ENCODE measurements around the gene DPEP2. TPM values are rescaled to one million over a fixed set of nuclear protein-coding genes. Genes with fewer than 3 reads are reported as not detected.

Gene DPEP2
- total RNA-seq, 2 donors from 2014 or later = 0.20 TPM; not detected in 1

DNA sequence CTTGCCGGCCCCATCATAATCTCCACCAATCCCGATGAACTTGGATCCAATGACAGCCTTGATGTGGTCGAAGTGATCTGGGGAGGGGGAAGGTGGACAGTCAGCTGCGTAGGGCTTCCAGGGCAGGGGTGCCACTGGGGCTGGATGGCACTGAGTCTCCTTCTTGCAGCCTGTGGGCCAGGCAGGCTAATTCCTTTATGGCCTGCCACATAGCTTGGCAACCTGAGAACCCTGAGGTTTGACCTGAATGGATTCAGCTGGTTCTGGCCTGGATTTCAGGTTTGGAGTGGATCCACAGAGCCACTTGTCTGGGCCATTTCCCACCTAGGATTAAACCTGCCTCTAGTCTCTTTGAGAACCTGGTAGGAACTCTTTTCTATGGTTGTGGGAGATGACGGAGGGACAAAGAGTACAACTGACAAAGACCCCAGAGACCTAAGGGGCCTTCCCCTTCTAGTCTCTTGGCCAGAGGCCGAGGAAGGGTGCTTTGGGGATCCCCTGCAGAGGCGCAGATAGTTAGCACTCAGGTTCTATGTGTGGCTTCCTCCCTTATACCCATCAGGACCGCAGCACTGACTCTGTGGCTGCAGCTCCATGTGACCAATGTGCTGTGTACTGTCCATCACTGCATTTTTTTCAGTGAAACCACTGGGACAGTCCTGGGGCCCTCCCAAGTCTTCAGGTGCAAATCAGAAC lies 9.8 kb downstream of the DPEP2 start:
- Histone ChIP-seq H3K9ac (ENCODE audit: extremely low read depth, low read length, poor library complexity, severe bottlenecking) (no peak overlapping the region), H3K4me3 (ENCODE audit: low read length) (no peak overlapping the region), H3K36me3 (ENCODE audit: control insufficient read depth, insufficient read depth, low read length) (no peaks in the 10 kb centered on the region), H3K9me3 (ENCODE audit: control insufficient read depth, low read length) (no peaks in the 10 kb centered on the region), H3K27me3 (ENCODE audit: control insufficient read depth, insufficient read depth, low read length, poor library complexity, severe bottlenecking) (peaks cover 9% of the 10 kb centered on the region), H3K27ac (ENCODE audit: low read depth, low read length) (no peak overlapping the region), H3K4me1 (ENCODE audit: control insufficient read depth, insufficient read depth, low read length) (no peaks in the 10 kb centered on the region)
- WGBS, 2 experiments (ENCODE audit: insufficient coverage in 1 of 2, insufficient read length in 1 of 2) = 88 to 89% methylated on average over 4 to 8 of the region's 8 CpGs
- peak; percentile 36 for DNase-seq
- no peaks in the 10 kb centered on the region for H3K9me3 Mint-ChIP-seq
- TF ChIP-seq, protein P1, sequence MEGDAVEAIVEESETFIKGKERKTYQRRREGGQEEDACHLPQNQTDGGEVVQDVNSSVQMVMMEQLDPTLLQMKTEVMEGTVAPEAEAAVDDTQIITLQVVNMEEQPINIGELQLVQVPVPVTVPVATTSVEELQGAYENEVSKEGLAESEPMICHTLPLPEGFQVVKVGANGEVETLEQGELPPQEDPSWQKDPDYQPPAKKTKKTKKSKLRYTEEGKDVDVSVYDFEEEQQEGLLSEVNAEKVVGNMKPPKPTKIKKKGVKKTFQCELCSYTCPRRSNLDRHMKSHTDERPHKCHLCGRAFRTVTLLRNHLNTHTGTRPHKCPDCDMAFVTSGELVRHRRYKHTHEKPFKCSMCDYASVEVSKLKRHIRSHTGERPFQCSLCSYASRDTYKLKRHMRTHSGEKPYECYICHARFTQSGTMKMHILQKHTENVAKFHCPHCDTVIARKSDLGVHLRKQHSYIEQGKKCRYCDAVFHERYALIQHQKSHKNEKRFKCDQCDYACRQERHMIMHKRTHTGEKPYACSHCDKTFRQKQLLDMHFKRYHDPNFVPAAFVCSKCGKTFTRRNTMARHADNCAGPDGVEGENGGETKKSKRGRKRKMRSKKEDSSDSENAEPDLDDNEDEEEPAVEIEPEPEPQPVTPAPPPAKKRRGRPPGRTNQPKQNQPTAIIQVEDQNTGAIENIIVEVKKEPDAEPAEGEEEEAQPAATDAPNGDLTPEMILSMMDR (conservative IDR thresholded peaks at IDR 0.05) = no peak
- H3K4me1 Mint-ChIP-seq = no peaks in the 10 kb centered on the region
- no peaks in the 10 kb centered on the region for H3K36me3 Mint-ChIP-seq (ENCODE audit: low read depth)
- H3K27ac Mint-ChIP-seq = no peak overlapping the region
- H3K4me3 Mint-ChIP-seq = no peak overlapping the region
- H3K27me3 Mint-ChIP-seq (ENCODE audit: insufficient read depth) = peaks cover 23% of the 10 kb centered on the region

DNA sequence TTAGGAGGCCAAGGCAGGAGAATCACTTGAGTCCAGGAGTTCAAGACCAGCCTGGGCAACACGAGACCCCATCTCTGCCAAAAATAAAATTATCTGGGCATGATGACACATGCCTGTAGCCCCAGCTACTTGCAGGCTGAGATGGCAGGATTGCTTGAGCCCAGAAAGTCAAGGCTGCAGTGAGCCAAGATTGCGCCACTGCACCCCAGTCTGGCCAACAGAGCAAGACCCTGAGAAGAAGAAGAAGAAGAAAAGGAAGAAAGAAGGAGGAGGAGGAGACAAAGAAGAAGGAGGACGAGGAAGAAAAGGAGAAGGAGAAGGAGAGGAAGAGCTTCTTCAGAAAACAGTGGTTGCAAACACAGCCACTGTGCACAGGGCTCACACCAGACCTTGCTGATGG lies 10.6 kb downstream of the DPEP2 start:
- Histone ChIP-seq H3K9ac (ENCODE audit: extremely low read depth, low read length, poor library complexity, severe bottlenecking) (no peak overlapping the region), H3K27ac (ENCODE audit: low read depth, low read length) (no peak overlapping the region), H3K27me3 (ENCODE audit: control insufficient read depth, insufficient read depth, low read length, poor library complexity, severe bottlenecking) (peaks cover 9% of the 10 kb centered on the region), H3K36me3 (ENCODE audit: control insufficient read depth, insufficient read depth, low read length) (no peaks in the 10 kb centered on the region), H3K4me3 (ENCODE audit: low read length) (no peak overlapping the region), H3K9me3 (ENCODE audit: control insufficient read depth, low read length) (no peaks in the 10 kb centered on the region), H3K4me1 (ENCODE audit: control insufficient read depth, insufficient read depth, low read length) (no peaks in the 10 kb centered on the region)
- Mint-ChIP-seq H3K36me3 (ENCODE audit: low read depth) (no peaks in the 10 kb centered on the region), H3K4me3 (no peak overlapping the region), H3K4me1 (no peaks in the 10 kb centered on the region), H3K27ac (no peak overlapping the region), H3K9me3 (no peaks in the 10 kb centered on the region), H3K27me3 (ENCODE audit: insufficient read depth) (peaks cover 23% of the 10 kb centered on the region)
- no peak for DNase-seq
- TF ChIP-seq, protein P1 (conservative IDR thresholded peaks at IDR 0.05) = no peak
- 84 to 91% methylated on average over 3 of the region's 3 CpGs for WGBS, 2 experiments (ENCODE audit: insufficient coverage in 1 of 2, insufficient read length in 1 of 2)

DNA sequence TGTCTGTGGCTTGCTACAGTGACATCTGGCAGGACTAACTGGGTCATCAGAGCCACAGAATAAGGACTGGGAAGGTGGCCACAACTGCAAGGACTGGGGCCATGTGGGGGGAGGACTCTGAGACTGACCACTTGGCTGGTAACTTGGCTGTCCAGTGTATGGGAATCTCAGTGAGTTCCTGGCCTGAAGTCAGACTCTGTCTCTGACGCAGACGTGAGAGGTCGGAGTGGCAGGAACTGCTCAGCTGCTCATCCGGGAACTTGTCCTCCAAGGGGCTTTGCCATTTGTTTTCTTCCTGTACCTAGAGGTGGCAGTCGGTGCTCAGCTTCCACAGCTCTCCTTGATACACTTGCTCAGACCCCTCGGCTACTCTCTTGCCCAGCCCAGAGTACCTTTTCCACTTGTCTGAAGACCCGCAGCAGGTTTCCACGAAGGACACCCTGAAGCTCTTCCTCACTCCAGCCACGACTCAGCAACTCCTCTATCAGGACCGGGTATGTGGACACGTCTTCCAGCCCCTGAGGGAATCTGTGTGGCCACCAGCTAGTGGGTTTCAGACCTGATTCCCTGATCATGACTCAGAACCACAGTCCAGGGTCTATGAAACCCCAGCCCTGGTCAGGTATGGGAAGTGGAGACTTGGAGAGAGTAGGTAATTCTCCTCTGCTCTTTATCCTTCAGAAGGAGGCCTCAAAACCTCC lies 11.7 kb downstream of the DPEP2 start:
- 91 to 99% methylated on average over 11 of the region's 11 CpGs for WGBS, 2 experiments (ENCODE audit: insufficient coverage in 1 of 2, insufficient read length in 1 of 2)
- Histone ChIP-seq H3K27me3 (ENCODE audit: control insufficient read depth, insufficient read depth, low read length, poor library complexity, severe bottlenecking) (peaks cover 5% of the 10 kb centered on the region), H3K27ac (ENCODE audit: low read depth, low read length) (no peak overlapping the region), H3K9ac (ENCODE audit: extremely low read depth, low read length, poor library complexity, severe bottlenecking) (no peak overlapping the region), H3K36me3 (ENCODE audit: control insufficient read depth, insufficient read depth, low read length) (no peaks in the 10 kb centered on the region), H3K4me1 (ENCODE audit: control insufficient read depth, insufficient read depth, low read length) (no peaks in the 10 kb centered on the region), H3K4me3 (ENCODE audit: low read length) (no peak overlapping the region), H3K9me3 (ENCODE audit: control insufficient read depth, low read length) (no peaks in the 10 kb centered on the region)
- TF ChIP-seq, protein P1 (conservative IDR thresholded peaks at IDR 0.05) = no peak
- H3K36me3 Mint-ChIP-seq (ENCODE audit: low read depth) = no peaks in the 10 kb centered on the region
- peaks cover 6% of the 10 kb centered on the region for H3K9me3 Mint-ChIP-seq
- peaks cover 3% of the 10 kb centered on the region for H3K4me1 Mint-ChIP-seq
- no peak overlapping the region for H3K27ac Mint-ChIP-seq
- no peak for DNase-seq
- H3K27me3 Mint-ChIP-seq (ENCODE audit: insufficient read depth) = peaks cover 27% of the 10 kb centered on the region
- H3K4me3 Mint-ChIP-seq = no peak overlapping the region
